CD4-positive, alpha-beta T cell treated with Interleukin-15 for 1 hour (primary cell): ENCODE data around the gene TRPC4AP.
"Not testable (repeated sequence)": the region's sequence is repeated elsewhere in the genome, so short reads cannot be mapped to it uniquely, and the experiment has no call there.

Experiments used
- DNase-seq: peaks from one replicate; pipeline ENCODE4 v3.0.0-alpha.2; 2020

TRPC4AP gene

GRCh38 chr20:35092524-35093266 is at the start of gene TRPC4AP:
TSS of gene TRPC4AP (minus strand) at chr20:35092807. CDS start at chr20:35092781, 26 bp downstream.
- peak; percentile 88 for DNase-seq

GRCh38 chr20:35135867-35136586 is 43.4 kb upstream of the TRPC4AP start:
- DNase-seq, result no peak

- DNase-seq, result no peak
Observed at GRCh38 chr20:35134880-35135279, 42.3 kb upstream of the TRPC4AP start.

- no peak for DNase-seq
Observed at GRCh38 chr20:35134472-35134871, 41.9 kb upstream of the TRPC4AP start.

GRCh38 chr20:35133735-35134134 is 41.1 kb upstream of the TRPC4AP start:
- DNase-seq, result no peak

- no peak for DNase-seq
Observed at GRCh38 chr20:35133031-35133430, 40.4 kb upstream of the TRPC4AP start.

- DNase-seq, result no peak
Observed at GRCh38 chr20:35131934-35132333, 39.3 kb upstream of the TRPC4AP start.

- no peak for DNase-seq
Observed at GRCh38 chr20:35129647-35130069, 37.1 kb upstream of the TRPC4AP start.

- DNase-seq, result no peak
Observed at GRCh38 chr20:35125753-35126152, 33.1 kb upstream of the TRPC4AP start.

- DNase-seq, result no peak
Observed at GRCh38 chr20:35122756-35123405, 30.3 kb upstream of the TRPC4AP start.

GRCh38 chr20:35121186-35121585 is 28.6 kb upstream of the TRPC4AP start:
- no peak for DNase-seq

GRCh38 chr20:35120012-35120701 is 27.6 kb upstream of the TRPC4AP start:
- DNase-seq, result no peak

GRCh38 chr20:35117629-35118028 is 25.0 kb upstream of the TRPC4AP start:
- no peak for DNase-seq

GRCh38 chr20:35117196-35117595 is 24.6 kb upstream of the TRPC4AP start:
- DNase-seq, result no peak

GRCh38 chr20:35116258-35116657 is 23.7 kb upstream of the TRPC4AP start:
- no peak for DNase-seq

GRCh38 chr20:35115606-35116005 is 23.0 kb upstream of the TRPC4AP start:
- no peak for DNase-seq

GRCh38 chr20:35112276-35112675 is 19.7 kb upstream of the TRPC4AP start:
- not testable (repeated sequence) for DNase-seq

GRCh38 chr20:35111141-35111888 is 18.7 kb upstream of the TRPC4AP start:
- no peak for DNase-seq

- no peak for DNase-seq
Observed at GRCh38 chr20:35108921-35109320, 16.3 kb upstream of the TRPC4AP start.

GRCh38 chr20:35106827-35107380 is 14.3 kb upstream of the TRPC4AP start:
- DNase-seq, result no peak

GRCh38 chr20:35104685-35105295 is 12.2 kb upstream of the TRPC4AP start:
- DNase-seq, result no peak

GRCh38 chr20:35101620-35102019 is 9.0 kb upstream of the TRPC4AP start:
- DNase-seq, result no peak
